Activated T-cell treated with anti-CD3 and anti-CD28 coated beads, Interleukin-2, amount 50 U/mL, for 4 hours (primary cell): ENCODE results near the gene ITGB3. TPM values are rescaled to one million over a fixed set of nuclear protein-coding genes. Genes with fewer than 3 reads are reported as not detected.

Experiments
- ATAC-seq, 2 donors: fragments of 200-7000 bp; cut with Tn5 transposase; one replicate each; pipeline ENCODE4 v1.10.0; 2021
- DNase-seq: peaks from one replicate; pipeline ENCODE4 v3.0.0-alpha.2; 2020
- H3K27me3 Mint-ChIP-seq: one replicate; pipeline ENCODE4 v1.8.0; 2021; ENCODE audit warnings: low read depth, mixed read lengths
- H3K36me3 Mint-ChIP-seq: one replicate; pipeline ENCODE4 v1.8.0; 2022; ENCODE audit warnings: mixed read lengths; ENCODE audit not compliant: insufficient read depth
- H3K4me1 Mint-ChIP-seq: one replicate; pipeline ENCODE4 v1.8.0; 2021; ENCODE audit warnings: low read depth, mixed read lengths
- H3K4me3 Mint-ChIP-seq: one replicate; pipeline ENCODE4 v1.8.0; 2021; ENCODE audit warnings: mild to moderate bottlenecking, moderate library complexity, mixed read lengths
- H3K9me3 Mint-ChIP-seq: one replicate; pipeline ENCODE4 v1.8.0; 2021; ENCODE audit warnings: mixed read lengths
- total RNA-seq, 3 donors: library from RNA; stranded (reverse); gene quantifications; one replicate each; pipeline ENCODE4 v1.2.1, GENCODE V29; 2021

The ITGB3 gene
- total RNA-seq, 3 donors from 2014 or later, result 0.08 to 0.20 (median 0.11) TPM

GRCh38 chr17:47270946-47271705, 17.5 kb downstream of the ITGB3 start:
- H3K27me3 Mint-ChIP-seq, result peaks cover 7% of the 10 kb centered on the region

GRCh38 chr17:47272491-47272890, 18.9 kb downstream of the ITGB3 start:
- Mint-ChIP-seq H3K4me1 (no peaks in the 10 kb centered on the region), H3K9me3 (peaks cover 4% of the 10 kb centered on the region)

More at GRCh38 chr17:47270946-47271705, 17.5 kb downstream of the ITGB3 start:
- ATAC-seq, result no peak
- no peak for DNase-seq
- Mint-ChIP-seq H3K36me3 (peaks cover 4% of the 10 kb centered on the region), H3K9me3 (peaks cover 4% of the 10 kb centered on the region), H3K4me1 (no peaks in the 10 kb centered on the region), H3K4me3 (no peak overlapping the region)

GRCh38 chr17:47273245-47273644, 19.6 kb downstream of the ITGB3 start:
- ATAC-seq (no peak), DNase-seq (no peak)
- Mint-ChIP-seq H3K9me3 (peaks cover 4% of the 10 kb centered on the region), H3K27me3 (peaks cover 7% of the 10 kb centered on the region), H3K4me1 (no peaks in the 10 kb centered on the region), H3K36me3 (peaks cover 3% of the 10 kb centered on the region), H3K4me3 (no peak overlapping the region)

More at GRCh38 chr17:47272491-47272890, 18.9 kb downstream of the ITGB3 start:
- no peak overlapping the region for H3K4me3 Mint-ChIP-seq
- DNase-seq (no peak), ATAC-seq (no peak)
- H3K36me3 Mint-ChIP-seq, result peaks cover 4% of the 10 kb centered on the region
- peaks cover 7% of the 10 kb centered on the region for H3K27me3 Mint-ChIP-seq

GRCh38 chr17:47274319-47275069, 20.9 kb downstream of the ITGB3 start:
- Mint-ChIP-seq H3K36me3 (no peaks in the 10 kb centered on the region), H3K4me1 (peaks cover 5% of the 10 kb centered on the region), H3K4me3 (no peak overlapping the region), H3K9me3 (peaks cover under 1% of the 10 kb centered on the region), H3K27me3 (peaks cover 7% of the 10 kb centered on the region)
- DNase-seq (no peak), ATAC-seq (no peak)

- no peaks in the 10 kb centered on the region for H3K9me3 Mint-ChIP-seq
- DNase-seq (no peak), ATAC-seq (no peak)
- H3K36me3 Mint-ChIP-seq, result no peaks in the 10 kb centered on the region
- H3K4me3 Mint-ChIP-seq, result no peak overlapping the region
- peaks cover 5% of the 10 kb centered on the region for H3K4me1 Mint-ChIP-seq
- H3K27me3 Mint-ChIP-seq, result peaks cover 7% of the 10 kb centered on the region
Measured at GRCh38 chr17:47275245-47275984, 21.8 kb downstream of the ITGB3 start.

DNA sequence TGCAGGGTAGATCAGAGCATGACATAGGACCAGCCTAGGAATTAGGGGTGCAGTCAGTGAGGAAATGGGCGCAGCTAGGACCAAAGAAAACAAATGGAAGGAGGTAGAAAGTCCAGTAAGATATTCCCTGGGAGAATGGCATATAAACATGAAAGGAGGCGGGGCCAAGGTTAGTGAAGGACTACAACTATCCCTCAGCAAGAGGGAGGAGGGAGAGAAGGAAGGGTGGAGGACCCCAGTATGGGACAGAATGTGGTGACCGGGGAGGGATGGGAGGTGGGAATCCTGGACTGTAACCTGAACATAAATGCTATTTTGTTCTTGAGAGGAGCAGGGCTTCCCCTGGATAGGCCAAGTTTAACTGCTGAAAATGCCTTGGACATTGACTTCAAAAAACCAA, 22.8 kb downstream of the ITGB3 start:
- Mint-ChIP-seq H3K4me3 (no peak overlapping the region), H3K4me1 (peaks cover 5% of the 10 kb centered on the region), H3K27me3 (peaks cover 7% of the 10 kb centered on the region), H3K36me3 (no peaks in the 10 kb centered on the region), H3K9me3 (no peaks in the 10 kb centered on the region)
- ATAC-seq (no peak), DNase-seq (no peak)

DNA sequence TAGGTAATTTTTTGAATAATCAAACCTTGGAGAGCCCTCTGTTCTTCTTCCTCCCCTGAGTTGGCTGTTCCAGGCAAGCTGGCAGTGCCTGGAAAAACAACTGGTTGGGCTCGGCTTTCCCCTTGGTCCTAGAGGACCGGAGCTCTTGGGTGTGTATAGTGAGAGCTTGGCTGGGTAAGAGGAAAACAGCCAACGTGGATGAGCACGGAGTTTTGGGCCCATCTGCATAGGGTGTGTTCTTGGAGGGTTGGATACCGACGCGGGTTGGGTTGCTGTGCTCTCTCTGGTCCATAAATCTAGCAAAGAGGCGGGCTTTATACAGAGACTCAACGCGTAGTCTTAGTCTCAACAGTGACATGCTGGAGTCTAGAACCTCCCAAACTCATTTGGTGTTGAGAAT, 23.2 kb downstream of the ITGB3 start:
- H3K9me3 Mint-ChIP-seq, result no peaks in the 10 kb centered on the region
- ATAC-seq (no peak), DNase-seq (no peak)
- H3K36me3 Mint-ChIP-seq, result no peaks in the 10 kb centered on the region
- H3K4me3 Mint-ChIP-seq, result no peak overlapping the region
- H3K4me1 Mint-ChIP-seq, result peaks cover 5% of the 10 kb centered on the region
- peaks cover 7% of the 10 kb centered on the region for H3K27me3 Mint-ChIP-seq

DNA sequence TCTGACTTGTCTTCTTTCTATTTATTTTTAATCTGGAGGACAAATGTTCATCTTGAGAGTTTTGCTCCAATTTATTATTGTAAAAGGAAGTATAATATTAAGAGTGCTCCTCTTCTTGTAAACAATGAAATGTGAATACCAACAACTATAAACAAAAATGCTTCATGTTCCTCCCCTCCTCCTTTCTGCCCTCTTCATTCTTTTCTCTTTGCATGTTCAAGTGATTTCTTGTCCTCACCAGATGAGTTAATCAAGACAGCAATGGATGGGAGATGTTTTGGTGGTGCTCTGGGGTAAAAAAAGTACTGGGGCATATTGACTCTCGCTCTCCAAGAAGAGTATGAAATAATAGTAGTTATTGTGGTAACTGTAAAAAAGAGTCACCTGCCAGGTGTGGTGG, 24.3 kb downstream of the ITGB3 start:
- Mint-ChIP-seq H3K27me3 (peaks cover 7% of the 10 kb centered on the region), H3K36me3 (no peaks in the 10 kb centered on the region), H3K9me3 (no peaks in the 10 kb centered on the region), H3K4me1 (peaks cover 5% of the 10 kb centered on the region), H3K4me3 (no peak overlapping the region)
- ATAC-seq (no peak), DNase-seq (no peak)

- DNase-seq, result no peak
- Mint-ChIP-seq H3K4me1 (peaks cover 5% of the 10 kb centered on the region), H3K4me3 (no peak overlapping the region), H3K9me3 (no peaks in the 10 kb centered on the region), H3K27me3 (peaks cover 7% of the 10 kb centered on the region), H3K36me3 (no peaks in the 10 kb centered on the region)
- ATAC-seq, result no peak
Measured at GRCh38 chr17:47278561-47278960, 24.9 kb downstream of the ITGB3 start.

- Mint-ChIP-seq H3K36me3 (no peaks in the 10 kb centered on the region), H3K27me3 (peaks cover 11% of the 10 kb centered on the region), H3K9me3 (no peaks in the 10 kb centered on the region), H3K4me3 (no peak overlapping the region), H3K4me1 (peaks cover 5% of the 10 kb centered on the region)
- no peak for ATAC-seq
- DNase-seq, result no peak
Measured at GRCh38 chr17:47279062-47279801, 25.6 kb downstream of the ITGB3 start.

DNA sequence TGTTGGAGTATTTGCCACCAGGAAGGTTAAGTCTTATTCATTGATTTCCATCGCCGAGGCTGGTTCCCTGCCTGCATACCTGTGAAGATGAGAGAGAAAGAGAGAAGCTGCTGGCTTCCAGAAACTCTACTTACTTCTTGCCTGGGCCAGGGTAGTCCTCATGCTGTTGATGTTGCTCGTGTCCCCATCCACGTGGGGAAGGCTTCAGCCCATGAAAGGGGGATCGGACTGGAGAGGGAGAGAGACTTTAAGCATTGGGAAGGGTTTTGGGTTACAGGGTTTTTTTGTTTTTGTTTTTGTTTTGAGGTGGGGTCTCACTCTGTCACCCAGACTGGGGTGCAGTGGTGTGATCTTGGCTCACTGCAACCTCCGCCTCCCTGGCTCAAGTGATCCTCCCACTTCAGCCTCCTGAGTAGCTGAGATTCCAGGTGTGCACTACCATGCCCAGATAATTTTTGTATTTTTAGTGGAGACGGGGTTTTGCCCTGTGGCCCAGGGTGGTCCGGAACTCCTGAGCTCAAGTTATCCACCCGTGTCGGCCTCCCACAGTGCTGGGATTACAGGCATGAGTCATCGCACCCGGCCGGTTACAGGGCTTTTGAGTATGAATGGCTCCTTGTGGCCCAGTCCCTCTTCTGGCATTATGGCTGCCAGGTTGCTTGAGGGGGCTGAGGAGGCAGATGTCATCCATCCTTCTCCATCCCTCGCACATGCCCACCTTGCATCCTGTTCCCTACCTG, 26.6 kb downstream of the ITGB3 start:
- Mint-ChIP-seq H3K27me3 (peaks cover 9% of the 10 kb centered on the region), H3K4me3 (no peak overlapping the region), H3K9me3 (no peaks in the 10 kb centered on the region), H3K4me1 (peaks cover 5% of the 10 kb centered on the region), H3K36me3 (no peaks in the 10 kb centered on the region)
- DNase-seq (no peak), ATAC-seq (no peak)

GRCh38 chr17:47281216-47281615, 27.6 kb downstream of the ITGB3 start:
- ATAC-seq, result no peak

GRCh38 chr17:47285003-47285402, 31.4 kb downstream of the ITGB3 start:
- Mint-ChIP-seq H3K4me3 (no peak overlapping the region), H3K4me1 (peaks cover 2% of the 10 kb centered on the region), H3K9me3 (no peaks in the 10 kb centered on the region), H3K27me3 (peaks cover 7% of the 10 kb centered on the region), H3K36me3 (no peaks in the 10 kb centered on the region)
- DNase-seq (no peak), ATAC-seq (no peak)

More at GRCh38 chr17:47281216-47281615, 27.6 kb downstream of the ITGB3 start:
- Mint-ChIP-seq H3K9me3 (no peaks in the 10 kb centered on the region), H3K36me3 (no peaks in the 10 kb centered on the region), H3K4me1 (peaks cover 5% of the 10 kb centered on the region), H3K27me3 (peaks cover 7% of the 10 kb centered on the region), H3K4me3 (no peak overlapping the region)
- DNase-seq, result no peak
